ENCODE data around the gene TCF12.
A peak's percentile ranks its signal among the peaks of the same experiment; 100 is the strongest.

TCF12 gene

GRCh38 chr15:56918046-56918938 is at the start of gene TCF12:
Gene TCF12 (plus strand): TSS chr15:56918644. CDS start chr15:56919914, 1,270 bp downstream.
- peak within 1 kb of the TSS; percentile 80 for H3K4me3 Mint-ChIP-seq
- DNase-seq (ENCODE audit: low spot score in 2 of 2) (peak; percentile 90 to 96), ATAC-seq (peak; percentile 87)
- H3K9me3 Mint-ChIP-seq: no peaks in the 10 kb centered on the region
- peaks cover 27% of the 10 kb centered on the region for H3K4me1 Mint-ChIP-seq
- H3K27ac Mint-ChIP-seq: peak within 1 kb of the TSS; percentile 89
- H3K36me3 Mint-ChIP-seq: peaks cover 29% of the 10 kb centered on the region

- Mint-ChIP-seq H3K27ac (no peak overlapping the region), H3K9me3 (no peaks in the 10 kb centered on the region), H3K4me1 (no peaks in the 10 kb centered on the region), H3K36me3 (no peaks in the 10 kb centered on the region), H3K4me3 (no peak overlapping the region)
- peak; percentile 40 to 62 for DNase-seq (ENCODE audit: low spot score in 2 of 2)
- no peak for ATAC-seq
Observed at GRCh38 chr15:56869573-56869972, 48.9 kb upstream of the TCF12 start.

- H3K36me3 Mint-ChIP-seq: no peaks in the 10 kb centered on the region
- no peak for ATAC-seq
- no peak for DNase-seq (ENCODE audit: low spot score in 2 of 2)
- H3K4me3 Mint-ChIP-seq: no peak overlapping the region
- H3K27ac Mint-ChIP-seq: no peak overlapping the region
- no peaks in the 10 kb centered on the region for H3K9me3 Mint-ChIP-seq
- H3K4me1 Mint-ChIP-seq: no peaks in the 10 kb centered on the region
Observed at GRCh38 chr15:56871185-56871584, 47.3 kb upstream of the TCF12 start.

- DNase-seq (ENCODE audit: low spot score in 2 of 2) (no peak), ATAC-seq (no peak)
- Mint-ChIP-seq H3K4me3 (no peak overlapping the region), H3K4me1 (no peaks in the 10 kb centered on the region), H3K9me3 (no peaks in the 10 kb centered on the region), H3K27ac (no peak overlapping the region), H3K36me3 (no peaks in the 10 kb centered on the region)
Observed at GRCh38 chr15:56871867-56872266, 46.6 kb upstream of the TCF12 start.

- DNase-seq (ENCODE audit: low spot score in 2 of 2) (no peak), ATAC-seq (no peak)
- Mint-ChIP-seq H3K4me1 (no peaks in the 10 kb centered on the region), H3K36me3 (no peaks in the 10 kb centered on the region), H3K4me3 (no peak overlapping the region), H3K27ac (peak overlapping the region; percentile 26), H3K9me3 (no peaks in the 10 kb centered on the region)
Observed at GRCh38 chr15:56877255-56877970, 41.0 kb upstream of the TCF12 start.

GRCh38 chr15:56879502-56879901 is 38.9 kb upstream of the TCF12 start:
- Mint-ChIP-seq H3K27ac (no peak overlapping the region), H3K4me3 (no peak overlapping the region), H3K36me3 (no peaks in the 10 kb centered on the region), H3K9me3 (no peaks in the 10 kb centered on the region), H3K4me1 (no peaks in the 10 kb centered on the region)
- DNase-seq (ENCODE audit: low spot score in 2 of 2): no peak
- no peak for ATAC-seq

GRCh38 chr15:56883088-56883487 is 35.4 kb upstream of the TCF12 start:
- no peaks in the 10 kb centered on the region for H3K9me3 Mint-ChIP-seq
- ATAC-seq: no peak
- no peak overlapping the region for H3K27ac Mint-ChIP-seq
- no peak overlapping the region for H3K4me3 Mint-ChIP-seq
- no peak for DNase-seq (ENCODE audit: low spot score in 2 of 2)
- H3K4me1 Mint-ChIP-seq: peaks cover 13% of the 10 kb centered on the region
- H3K36me3 Mint-ChIP-seq: peaks cover 10% of the 10 kb centered on the region

- peak overlapping the region; percentile 74 for H3K4me3 Mint-ChIP-seq
- H3K36me3 Mint-ChIP-seq: peaks cover 10% of the 10 kb centered on the region
- ATAC-seq (no peak), DNase-seq (ENCODE audit: low spot score in 2 of 2) (no peak)
- H3K9me3 Mint-ChIP-seq: no peaks in the 10 kb centered on the region
- H3K27ac Mint-ChIP-seq: peak overlapping the region; percentile 90
- H3K4me1 Mint-ChIP-seq: peaks cover 25% of the 10 kb centered on the region
Observed at GRCh38 chr15:56886363-56886931, 32.0 kb upstream of the TCF12 start.

- ATAC-seq (peak; percentile 96), DNase-seq (ENCODE audit: low spot score in 2 of 2) (peak; percentile 68 to 84)
- Mint-ChIP-seq H3K36me3 (peaks cover 10% of the 10 kb centered on the region), H3K27ac (peak overlapping the region; percentile 90), H3K9me3 (no peaks in the 10 kb centered on the region), H3K4me3 (peak overlapping the region; percentile 74), H3K4me1 (peaks cover 25% of the 10 kb centered on the region)
Observed at GRCh38 chr15:56886932-56887781, 31.3 kb upstream of the TCF12 start.

GRCh38 chr15:56887782-56888438 is 30.5 kb upstream of the TCF12 start:
- ATAC-seq (no peak), DNase-seq (ENCODE audit: low spot score in 2 of 2) (no peak)
- Mint-ChIP-seq H3K27ac (peak overlapping the region; percentile 90), H3K36me3 (peaks cover 10% of the 10 kb centered on the region), H3K4me3 (peak overlapping the region; percentile 74), H3K9me3 (no peaks in the 10 kb centered on the region), H3K4me1 (peaks cover 25% of the 10 kb centered on the region)

GRCh38 chr15:56890038-56890437 is 28.4 kb upstream of the TCF12 start:
- H3K4me1 Mint-ChIP-seq: peaks cover 25% of the 10 kb centered on the region
- no peak for DNase-seq (ENCODE audit: low spot score in 2 of 2)
- no peak overlapping the region for H3K27ac Mint-ChIP-seq

GRCh38 chr15:56891852-56892440 is 26.5 kb upstream of the TCF12 start:
- no peak overlapping the region for H3K4me3 Mint-ChIP-seq
- no peak overlapping the region for H3K27ac Mint-ChIP-seq
- peaks cover 6% of the 10 kb centered on the region for H3K36me3 Mint-ChIP-seq
- no peak for ATAC-seq
- peaks cover 18% of the 10 kb centered on the region for H3K4me1 Mint-ChIP-seq
- no peak for DNase-seq (ENCODE audit: low spot score in 2 of 2)
- peaks cover under 1% of the 10 kb centered on the region for H3K9me3 Mint-ChIP-seq

More at GRCh38 chr15:56890038-56890437, 28.4 kb upstream of the TCF12 start:
- H3K36me3 Mint-ChIP-seq: peaks cover 10% of the 10 kb centered on the region
- no peak for ATAC-seq
- no peaks in the 10 kb centered on the region for H3K9me3 Mint-ChIP-seq
- no peak overlapping the region for H3K4me3 Mint-ChIP-seq

- DNase-seq (ENCODE audit: low spot score in 2 of 2): no peak
- Mint-ChIP-seq H3K36me3 (no peaks in the 10 kb centered on the region), H3K4me1 (peaks cover 14% of the 10 kb centered on the region), H3K4me3 (no peak overlapping the region), H3K9me3 (peaks cover 3% of the 10 kb centered on the region), H3K27ac (no peak overlapping the region)
- ATAC-seq: no peak
Observed at GRCh38 chr15:56892659-56893363, 25.6 kb upstream of the TCF12 start.

GRCh38 chr15:56893364-56893678 is 25.1 kb upstream of the TCF12 start:
- no peak for ATAC-seq
- H3K4me1 Mint-ChIP-seq: peaks cover 9% of the 10 kb centered on the region
- H3K36me3 Mint-ChIP-seq: no peaks in the 10 kb centered on the region
- DNase-seq (ENCODE audit: low spot score in 2 of 2): no peak
- H3K27ac Mint-ChIP-seq: no peak overlapping the region
- H3K4me3 Mint-ChIP-seq: no peak overlapping the region
- H3K9me3 Mint-ChIP-seq: peaks cover 3% of the 10 kb centered on the region

Measured in stimulated activated effector memory CD8-positive, alpha-beta T cell treated with anti-CD3 and anti-CD28 coated beads, Interleukin-12 subunit alpha, Interleukin-12 subunit beta, amount 100 ng/mL, for 72 hours (primary cell).